GM12878 (cell line): Measurements from ENCODE around the gene CHCHD6. TPM values are rescaled to one million over a fixed set of nuclear protein-coding genes. Genes with fewer than 3 reads are reported as not detected.

Experiments
- ATAC-seq: fragments of 200-7000 bp; cut with Tn5 transposase; 3 replicates; pipeline ENCODE4 v1.9.1; 2020; ENCODE audit warnings: mild to moderate bottlenecking, moderate library complexity
- BruUV-seq: library from RNA; stranded (reverse); fragments of 400-500 nt; replicated peaks from 2 replicates; lab custom pipeline; 2021; lab: Mats Ljungman, UMichigan
- CTCF ChIA-PET: fragments of 300-600 bp; sonication (Branson Sonifier 250); formaldehyde crosslinking; extraction: SDS; loops from one replicate; lab custom pipeline; 2021; ENCODE audit warnings: inconsistent platforms; lab: Yijun Ruan, JAX
- POLR2A ChIA-PET: fragments of 350-600 bp; formaldehyde crosslinking; extraction: SDS; loops from one replicate; lab custom pipeline; 2021; ENCODE audit warnings: inconsistent platforms; lab: Charles Lee
- RAD21 ChIA-PET: fragments of 300-600 bp; sonication (Branson Sonifier 250); formaldehyde crosslinking; loops from one replicate; lab custom pipeline; 2023; ENCODE audit warnings: antibody characterized with exemption; ENCODE audit not compliant: unreplicated experiment; lab: Charles Lee
- SMC1A ChIA-PET: fragments of 300-600 bp; sonication (Branson Sonifier 250); formaldehyde crosslinking; loops from one replicate; lab custom pipeline; 2023; ENCODE audit not compliant: unreplicated experiment, uncharacterized antibody; lab: Charles Lee
- DNase-seq: peaks from one replicate; pipeline ENCODE4 v3.0.0-alpha.2; 2011; ENCODE audit warnings: low read depth, low spot score
- FAIRE-seq: peaks from 3 replicates; lab custom pipeline; 2011; peaks lifted over from hg19 to GRCh38; lab: Jason Lieb, UNC
- H2AFZ ChIP-seq: 2 replicates; pipeline ENCODE4 v1.6.0; 2011; ENCODE audit warnings: low read depth, low read length, control low read depth; ENCODE audit not compliant: control insufficient read depth
- H3K27ac ChIP-seq: 2 replicates; pipeline ENCODE4 v1.5.1; 2011; ENCODE audit warnings: control low read depth; ENCODE audit not compliant: control insufficient read depth, insufficient read depth
- H3K27me3 ChIP-seq, 2 experiments: replicated peaks in 1 of 2; 2 replicates each; pipeline versions ENCODE4 v1.6.0 to v1.6.1; 2011; ENCODE audit warnings: low read length in 1 of 2; ENCODE audit not compliant: control insufficient read depth in 2 of 2, insufficient read depth in 2 of 2
- H3K36me3 ChIP-seq, 2 experiments: 2 replicates each; pipeline ENCODE4 v1.5.1; 2011; ENCODE audit warnings: low read length in 1 of 2; ENCODE audit not compliant: control insufficient read depth in 2 of 2, insufficient read depth in 2 of 2
- H3K4me1 ChIP-seq: 2 replicates; pipeline ENCODE4 v1.6.1; 2011; ENCODE audit warnings: mild to moderate bottlenecking, low read length, moderate library complexity, mixed read lengths; ENCODE audit not compliant: control insufficient read depth, insufficient read depth
- H3K4me2 ChIP-seq: 2 replicates; pipeline ENCODE4 v1.6.0; 2011; ENCODE audit warnings: control low read depth; ENCODE audit not compliant: control insufficient read depth, insufficient read depth
- H3K4me3 ChIP-seq: fragments of 200-600 bp; sonication (generic); 2 replicates; pipeline ENCODE4 v1.5.1; 2016
- H3K79me2 ChIP-seq: 2 replicates; pipeline ENCODE4 v1.6.0; 2011; ENCODE audit warnings: low read length; ENCODE audit not compliant: control insufficient read depth, insufficient read depth
- H3K9ac ChIP-seq: 2 replicates; pipeline ENCODE4 v1.8.0; 2011; ENCODE audit warnings: low read length, control low read depth, mixed read lengths; ENCODE audit not compliant: control insufficient read depth, insufficient read depth
- H3K9me3 ChIP-seq: replicated peaks from 3 replicates; pipeline ENCODE4 v1.5.1; 2011; ENCODE audit warnings: mild to moderate bottlenecking, low read length; ENCODE audit not compliant: control insufficient read depth, insufficient read depth
- H4K20me1 ChIP-seq: 2 replicates; pipeline ENCODE4 v1.6.0; 2011; ENCODE audit not compliant: control insufficient read depth, insufficient read depth
- CEBPB ChIP-seq, 2 experiments: fragments of 150-350 bp in 1 of 2; IDR thresholded peaks; 2 replicates each; pipeline ENCODE4 v1.6.1; 2012 to 2014; ENCODE audit warnings: low read depth in 2 of 2, low read length in 2 of 2, borderline replicate concordance in 1 of 2, inconsistent platforms in 1 of 2
- CHD1 ChIP-seq: IDR thresholded peaks from 2 replicates; pipeline ENCODE4 v1.6.1; 2012; ENCODE audit warnings: low read depth, low read length, improper control_type of control experiment
- E2F8 ChIP-seq: fragments of 450-650 bp; IDR thresholded peaks from 2 replicates; pipeline ENCODE4 v1.6.1; 2018; ENCODE audit warnings: mild to moderate bottlenecking, low read depth, moderate library complexity; ENCODE audit not compliant: partially characterized antibody
- FOS ChIP-seq: IDR thresholded peaks from 3 replicates; pipeline ENCODE4 v1.6.1; 2011; ENCODE audit warnings: borderline replicate concordance; ENCODE audit not compliant: insufficient read length; ENCODE audit errors: extremely low read depth
- PAX8 ChIP-seq: fragments of 450-650 bp; IDR thresholded peaks from 2 replicates; pipeline ENCODE4 v1.6.1; 2017; ENCODE audit warnings: mild to moderate bottlenecking, moderate library complexity
- POU2F2 ChIP-seq: IDR thresholded peaks from 3 replicates; pipeline ENCODE4 v1.6.1; 2011; ENCODE audit warnings: low read depth, mild to moderate bottlenecking, low read length, borderline replicate concordance
- TAF1 ChIP-seq: IDR thresholded peaks from 2 replicates; pipeline ENCODE4 v1.6.1; 2011; ENCODE audit warnings: mild to moderate bottlenecking, low read depth, low read length, borderline replicate concordance
- TBL1XR1 ChIP-seq: IDR thresholded peaks from 2 replicates; pipeline ENCODE4 v1.6.1; 2012; ENCODE audit warnings: low read depth, low read length, improper control_type of control experiment
- TCF3 ChIP-seq: IDR thresholded peaks from 2 replicates; pipeline ENCODE4 v1.6.1; 2012; ENCODE audit warnings: low read depth, mild to moderate bottlenecking, low read length, borderline replicate concordance; ENCODE audit not compliant: insufficient read depth
- ZBED1 ChIP-seq: IDR thresholded peaks from 2 replicates; pipeline ENCODE4 v1.6.1; 2016; ENCODE audit warnings: borderline replicate concordance
- ZNF274 ChIP-seq: IDR thresholded peaks from one replicate; pipeline ENCODE4 v1.8.0; 2011; ENCODE audit not compliant: insufficient read length, insufficient read depth
- WGBS: methylation state at CpG from one replicate; pipeline ENCODE4 v1.1.6; 2016; ENCODE audit warnings: low lambda C conversion rate; ENCODE audit not compliant: insufficient replicate concordance, insufficient coverage; ENCODE audit errors: missing lambda C conversion rate; 5-methylcytosine and 5-hydroxymethylcytosine counted together
- in situ Hi-C: fragments of 300-500 bp; cut with MboI; formaldehyde crosslinking; loops from 9 replicates; pipeline ENCODE4 v1.14.3; 2018; ENCODE audit warnings: mixed read lengths
- intact Hi-C: fragments of 100-400 bp; cut with micrococcal nuclease; formaldehyde crosslinking; loops from one replicate; pipeline ENCODE4 v1.14.2; 2022; ENCODE audit not compliant: unreplicated experiment
- polyA plus RNA-seq, 11 experiments: library from polyadenylated mRNA; depleted of rRNA in 4 of 11; unstranded in 6 of 11; stranded (reverse) in 5 of 11; fragments of >200 nt; fragmentation: Nextera tagmentation in 4 of 11; fragmentation: Illumina TruSeq in 1 of 11; extraction: Ambion mirVana in 4 of 11; extraction: Trizol in 1 of 11; gene quantifications; 1 replicate in 1 of 11; 2 replicates in 10 of 11; pipeline versions ENCODE4 v1.2.1 to v1.2.3, GENCODE V29; 2011 to 2016; ENCODE audit warnings: inconsistent platforms in 2 of 11, missing spikeins in 2 of 11, low read depth in 1 of 11
- total RNA-seq, 4 experiments: library from RNA; depleted of rRNA in 3 of 4; stranded (reverse); fragments of >200 nt in 3 of 4; fragmentation: Illumina TruSeq in 1 of 4; extraction: Trizol in 1 of 4; gene quantifications; 2 replicates each; pipeline versions ENCODE4 v1.2.1 to v1.2.3, GENCODE V29; 2013 to 2021

CHCHD6 gene
- total and polyA plus RNA-seq, 10 of the 15 experiments (the other 5 are each of a cell fraction or from before 2014, with no cell fraction given) = 2.7 to 16.7 (median 12.3) TPM

GRCh38 chr3:126965526-126966080, 261.6 kb downstream of the CHCHD6 start:
- SMC1A ChIA-PET = no interaction called here
- 59% methylated on average over 9 of the region's 9 CpGs for WGBS
- ATAC-seq = no peak
- H3K4me1 ChIP-seq = peaks cover 10% of the 10 kb centered on the region
- no peaks in the 10 kb centered on the region for H3K79me2 ChIP-seq
- TF ChIP-seq PAX8 (no peak), TBL1XR1 (no peak), CHD1 (no peak), TCF3 (no peak), TAF1 (no peak), ZNF274 (no peak), E2F8 (no peak), CEBPB (IDR thresholded peaks at IDR 0.05; ENCODE audit: borderline replicate concordance in 1 of 2, low read depth in 2 of 2, low read length in 2 of 2) (no peak), ZBED1 (no peak), POU2F2 (no peak), FOS (no peak)
- TF ChIP-seq, all 136 proteins: peak for 0
- Histone ChIP-seq H3K27ac (no peak overlapping the region), H3K4me3 (no peak overlapping the region), H3K9me3 (no peaks in the 10 kb centered on the region), H4K20me1 (no peaks in the 10 kb centered on the region), H2AFZ (no peak overlapping the region), H3K4me2 (no peak overlapping the region), H3K36me3 (no peaks in the 10 kb centered on the region; a peak in 2 of 4 replicates), H3K9ac (no peak overlapping the region), H3K27me3 (peaks cover 0 to 3% of the 10 kb centered on the region in 2 experiments; a peak in 1 of 4 replicates)
- intact Hi-C loops (no loop called here), in situ Hi-C loops (no loop called here)
- ChIA-PET CTCF (no interaction called here), POLR2A (no interaction called here), RAD21 (no interaction called here)
- no TSS peak for BruUV-seq
- DNase-seq (no peak), FAIRE-seq (no peak)
